ENCODE results near the gene CNTNAP4. TPM values are rescaled to one million over a fixed set of nuclear protein-coding genes. Genes with fewer than 3 reads are reported as not detected.
A peak's percentile ranks its signal among the peaks of the same experiment; 100 is the strongest.

The CNTNAP4 gene
- total and polyA plus RNA-seq, 2 of the 4 experiments (the other 2 are of a cell fraction): not detected

DNA sequence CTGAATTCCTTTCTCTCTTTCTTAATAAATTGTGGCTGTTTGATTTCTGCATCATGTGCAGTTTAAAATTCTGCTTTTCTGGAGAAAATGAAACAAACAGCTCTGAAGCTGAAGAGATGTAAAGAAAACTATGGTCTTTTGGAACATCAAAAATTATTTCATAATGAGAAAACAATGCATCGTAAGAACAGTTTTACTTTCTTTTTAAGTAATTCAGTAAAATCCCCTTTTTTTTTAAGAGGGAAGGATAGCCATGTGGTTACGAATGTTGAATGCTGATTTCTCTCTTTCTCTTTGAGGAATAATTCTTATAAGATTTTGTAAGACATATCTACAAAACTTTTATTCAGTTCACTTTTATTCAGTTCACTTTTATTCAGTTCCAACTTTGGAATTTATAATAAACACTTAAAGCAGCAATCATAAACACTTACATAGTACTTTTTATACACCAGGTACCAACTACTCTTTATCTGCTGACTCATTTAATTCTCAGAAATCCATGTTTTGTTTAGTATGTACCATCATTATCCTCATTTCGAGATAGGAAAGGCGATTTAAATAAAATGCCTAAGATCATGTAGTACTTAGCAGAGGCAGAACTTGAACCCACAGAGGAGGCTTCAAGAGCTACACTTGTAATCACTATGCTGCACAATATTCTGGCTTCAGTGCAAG is 26.6 kb downstream of the CNTNAP4 start:
- H3K4me2 ChIP-seq (ENCODE audit: low read depth, low read length): no peak overlapping the region
- no peak overlapping the region for H3K27ac ChIP-seq (ENCODE audit: insufficient read depth, low read length)
- no peaks in the 10 kb centered on the region for H3K9me1 ChIP-seq (ENCODE audit: insufficient read depth, low read length)
- CTCF ChIA-PET: no interaction called here
- H2AFZ ChIP-seq (replicated peaks; ENCODE audit: low read length, poor library complexity): no peak overlapping the region
- WGBS, 2 experiments (ENCODE audit: extremely low coverage in 2 of 2, insufficient read length in 1 of 2): no CpG with 5 or more reads among the region's 4 CpGs
- no peaks in the 10 kb centered on the region for H3K79me1 ChIP-seq (ENCODE audit: low read depth in 1 of 2, low read length in 2 of 2)
- no peaks in the 10 kb centered on the region for H3K36me3 ChIP-seq (ENCODE audit: control insufficient read depth, insufficient read depth, low read length)
- no peak overlapping the region for H2BK20ac ChIP-seq (ENCODE audit: low read depth, low read length)
- no peak overlapping the region for H3K23ac ChIP-seq (ENCODE audit: low read depth, low read length)
- H4K8ac ChIP-seq (ENCODE audit: low read depth in 2 of 2, low read length in 2 of 2): no peak overlapping the region
- H4K5ac ChIP-seq (ENCODE audit: low read depth, low read length): no peak overlapping the region
- in situ Hi-C loops (cut with MboI; ENCODE audit: low sequenced_read_pairs): no loop called here
- intact Hi-C loops (cut with micrococcal nuclease): no loop called here
- H2BK5ac ChIP-seq (ENCODE audit: low read depth, low read length, poor library complexity, severe bottlenecking): no peak overlapping the region
- H2BK120ac ChIP-seq (ENCODE audit: low read depth, low read length): no peak overlapping the region
- no peak overlapping the region for H4K91ac ChIP-seq (ENCODE audit: insufficient read depth, low read depth, low read length)
- no peak for DNase-seq
- TF ChIP-seq MAFK (IDR thresholded peaks at IDR 0.05; ENCODE audit: low read depth, low read length) (peak; percentile 53), SMC3 (IDR thresholded peaks at IDR 0.05; ENCODE audit: low read depth, low read length) (no peak), BHLHE40 (IDR thresholded peaks at IDR 0.05; ENCODE audit: low read depth, low read length) (no peak), RFX5 (IDR thresholded peaks at IDR 0.05; ENCODE audit: low read depth, low read length) (no peak), RCOR1 (IDR thresholded peaks at IDR 0.05; ENCODE audit: insufficient replicate concordance, low read length) (no peak)
- TF ChIP-seq, protein P1, sequence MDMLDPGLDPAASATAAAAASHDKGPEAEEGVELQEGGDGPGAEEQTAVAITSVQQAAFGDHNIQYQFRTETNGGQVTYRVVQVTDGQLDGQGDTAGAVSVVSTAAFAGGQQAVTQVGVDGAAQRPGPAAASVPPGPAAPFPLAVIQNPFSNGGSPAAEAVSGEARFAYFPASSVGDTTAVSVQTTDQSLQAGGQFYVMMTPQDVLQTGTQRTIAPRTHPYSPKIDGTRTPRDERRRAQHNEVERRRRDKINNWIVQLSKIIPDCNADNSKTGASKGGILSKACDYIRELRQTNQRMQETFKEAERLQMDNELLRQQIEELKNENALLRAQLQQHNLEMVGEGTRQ (IDR thresholded peaks at IDR 0.05; ENCODE audit: low read depth, low read length): no peak
- TF ChIP-seq, protein P2, sequence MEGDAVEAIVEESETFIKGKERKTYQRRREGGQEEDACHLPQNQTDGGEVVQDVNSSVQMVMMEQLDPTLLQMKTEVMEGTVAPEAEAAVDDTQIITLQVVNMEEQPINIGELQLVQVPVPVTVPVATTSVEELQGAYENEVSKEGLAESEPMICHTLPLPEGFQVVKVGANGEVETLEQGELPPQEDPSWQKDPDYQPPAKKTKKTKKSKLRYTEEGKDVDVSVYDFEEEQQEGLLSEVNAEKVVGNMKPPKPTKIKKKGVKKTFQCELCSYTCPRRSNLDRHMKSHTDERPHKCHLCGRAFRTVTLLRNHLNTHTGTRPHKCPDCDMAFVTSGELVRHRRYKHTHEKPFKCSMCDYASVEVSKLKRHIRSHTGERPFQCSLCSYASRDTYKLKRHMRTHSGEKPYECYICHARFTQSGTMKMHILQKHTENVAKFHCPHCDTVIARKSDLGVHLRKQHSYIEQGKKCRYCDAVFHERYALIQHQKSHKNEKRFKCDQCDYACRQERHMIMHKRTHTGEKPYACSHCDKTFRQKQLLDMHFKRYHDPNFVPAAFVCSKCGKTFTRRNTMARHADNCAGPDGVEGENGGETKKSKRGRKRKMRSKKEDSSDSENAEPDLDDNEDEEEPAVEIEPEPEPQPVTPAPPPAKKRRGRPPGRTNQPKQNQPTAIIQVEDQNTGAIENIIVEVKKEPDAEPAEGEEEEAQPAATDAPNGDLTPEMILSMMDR (conservative IDR thresholded peaks at IDR 0.05; ENCODE audit: low read depth, low read length): no peak
- no peaks in the 10 kb centered on the region for H4K20me1 ChIP-seq (ENCODE audit: insufficient read depth, low read length)
- no peak overlapping the region for H2BK15ac ChIP-seq (ENCODE audit: low read depth, low read length)
- H3K18ac ChIP-seq (ENCODE audit: low read depth, low read length): no peak overlapping the region
- no TSS peak for BruUV-seq (replicated peaks)
- no peak overlapping the region for H2AK5ac ChIP-seq (ENCODE audit: low read depth, low read length)
- H3K9me3 ChIP-seq (ENCODE audit: control insufficient read depth, insufficient read depth, low read length): peaks cover 5% of the 10 kb centered on the region
- H3K27me3 ChIP-seq (ENCODE audit: control insufficient read depth, insufficient read depth, low read length): no peaks in the 10 kb centered on the region
- H3K4ac ChIP-seq (ENCODE audit: low read depth, low read length): no peak overlapping the region
- H3K14ac ChIP-seq (replicated peaks; ENCODE audit: low read depth, low read length): no peak overlapping the region
- POLR2A ChIA-PET (ENCODE audit: unreplicated experiment): no interaction called here
- H2AK9ac ChIP-seq (replicated peaks; ENCODE audit: low read depth, low read length, poor library complexity): no peak overlapping the region
- H3K56ac ChIP-seq (ENCODE audit: extremely low read depth, insufficient read depth, low read length): no peak overlapping the region; the same call in 1 of the 2 replicates
- dilution Hi-C loops (cut with HindIII; ENCODE audit: low sequenced_read_pairs, unreplicated experiment): no loop called here
- ATAC-seq (ENCODE audit: low read depth): no peak
- H3K4me1 ChIP-seq (ENCODE audit: control insufficient read depth, insufficient read depth, low read length): no peaks in the 10 kb centered on the region
- H3K9ac ChIP-seq (ENCODE audit: low read depth, low read length): no peak overlapping the region
- H3K4me3 ChIP-seq (ENCODE audit: insufficient read depth, low read depth, low read length): no peak overlapping the region
